HG02763 (cell line): ENCODE measurements around the gene CACNA1D.
"Not testable (repeated sequence)": the region's sequence is repeated elsewhere in the genome, so short reads cannot be mapped to it uniquely, and the experiment has no call there.

Experiments used
- ATAC-seq: cut with Tn5 transposase; IDR thresholded peaks from one replicate; pipeline ENCODE4 v1.9.1; 2021; ENCODE audit warnings: mild to moderate bottlenecking, moderate library complexity; ENCODE audit not compliant: unreplicated experiment

The CACNA1D gene

DNA sequence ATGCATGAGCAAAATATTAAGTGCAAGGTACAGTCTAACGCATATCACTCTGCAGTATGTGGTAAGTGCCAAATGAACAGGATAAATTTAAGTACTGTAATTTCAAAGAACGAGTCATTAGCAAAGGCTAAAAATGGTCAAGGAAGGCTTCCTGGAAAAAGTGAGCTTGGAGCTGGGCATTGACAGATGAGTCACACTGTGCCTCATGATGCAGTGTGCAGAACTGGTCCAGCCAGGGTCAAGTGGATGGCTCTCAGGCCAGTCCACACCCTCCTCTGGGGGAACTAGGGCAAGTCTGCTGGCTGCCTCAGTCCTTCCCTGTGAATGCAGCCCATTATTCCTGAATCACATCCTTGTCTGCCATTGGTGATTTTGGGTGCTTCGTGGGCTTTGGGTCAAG, 76.3 kb downstream of the CACNA1D start:
- ATAC-seq, result no peak

GRCh38 chr3:53571264-53571663, 76.9 kb downstream of the CACNA1D start:
- ATAC-seq, result no peak

DNA sequence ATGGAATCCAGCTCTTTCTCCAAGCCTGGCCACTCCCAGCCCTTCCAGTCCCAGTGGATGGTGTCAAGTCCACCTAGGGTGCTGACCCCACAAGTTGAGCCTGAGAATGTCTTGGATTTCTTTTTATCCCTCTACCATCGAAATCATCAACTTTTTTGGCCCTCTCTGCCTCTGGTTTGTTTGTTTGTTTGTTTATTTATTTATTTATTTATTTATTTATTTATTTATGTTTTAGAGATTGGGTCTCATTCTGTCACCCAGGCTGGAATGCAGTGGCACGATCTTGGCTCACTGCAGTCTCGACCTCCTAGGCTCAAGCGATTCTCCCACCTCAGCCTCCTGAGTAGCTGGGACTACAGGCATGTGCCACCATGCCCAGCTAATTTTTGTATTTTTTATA, 77.8 kb downstream of the CACNA1D start:
- ATAC-seq, result not testable (repeated sequence)

- no peak for ATAC-seq
These were observed 83.1 kb downstream of the CACNA1D start for GRCh38 chr3:53577506-53577905.

DNA sequence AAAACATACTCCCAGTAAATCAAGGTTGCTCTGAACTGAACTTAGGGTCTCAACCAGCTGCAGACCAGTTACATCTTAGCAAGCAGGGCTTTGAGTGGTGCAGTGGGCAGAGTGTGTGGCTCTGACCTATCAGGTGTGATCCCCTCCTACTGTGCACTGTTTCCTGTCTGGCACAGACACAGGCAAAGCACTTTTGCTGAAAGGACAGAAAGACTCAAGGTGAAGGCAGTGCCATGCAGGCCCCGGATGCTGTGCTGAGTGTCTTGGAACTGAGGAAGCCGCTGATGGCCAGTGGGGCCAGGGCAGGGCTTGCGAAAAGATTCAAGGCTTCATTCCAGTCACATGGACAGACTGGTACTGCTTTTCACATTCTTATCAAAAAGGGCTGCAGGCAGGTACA, 85.2 kb downstream of the CACNA1D start:
- ATAC-seq, result no peak

GRCh38 chr3:53581671-53582070, 87.3 kb downstream of the CACNA1D start:
- no peak for ATAC-seq

DNA sequence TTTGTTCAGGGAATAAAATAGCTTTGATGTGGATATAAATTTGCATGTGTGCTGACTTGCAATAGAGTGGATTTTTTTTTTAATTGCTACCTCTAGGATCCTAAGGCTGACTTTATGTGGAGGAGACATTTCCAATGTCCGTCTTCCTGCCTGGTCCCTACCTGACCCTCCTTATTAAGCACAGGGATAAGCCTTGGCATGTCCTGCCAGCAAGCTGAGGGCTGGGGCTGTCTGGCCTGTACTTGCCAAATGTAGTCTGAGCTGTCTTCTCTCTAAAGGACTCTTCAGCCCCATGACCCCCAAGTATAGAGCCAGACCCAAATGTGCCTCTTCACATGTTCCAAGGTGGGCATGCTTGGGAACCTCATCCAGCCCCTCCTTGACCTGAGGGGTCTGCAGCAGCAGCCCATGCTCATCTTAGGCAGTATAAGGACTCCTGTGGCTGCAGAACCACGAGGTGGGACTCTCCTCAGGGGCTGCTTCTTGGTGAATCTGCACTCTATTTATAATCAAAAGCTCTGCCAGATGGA, 88.8 kb downstream of the CACNA1D start:
- ATAC-seq, result no peak

GRCh38 chr3:53585049-53585448, 90.6 kb downstream of the CACNA1D start:
- no peak for ATAC-seq

GRCh38 chr3:53585627-53586026, 91.2 kb downstream of the CACNA1D start:
- no peak for ATAC-seq

GRCh38 chr3:53588122-53588521, 93.7 kb downstream of the CACNA1D start:
- no peak for ATAC-seq

DNA sequence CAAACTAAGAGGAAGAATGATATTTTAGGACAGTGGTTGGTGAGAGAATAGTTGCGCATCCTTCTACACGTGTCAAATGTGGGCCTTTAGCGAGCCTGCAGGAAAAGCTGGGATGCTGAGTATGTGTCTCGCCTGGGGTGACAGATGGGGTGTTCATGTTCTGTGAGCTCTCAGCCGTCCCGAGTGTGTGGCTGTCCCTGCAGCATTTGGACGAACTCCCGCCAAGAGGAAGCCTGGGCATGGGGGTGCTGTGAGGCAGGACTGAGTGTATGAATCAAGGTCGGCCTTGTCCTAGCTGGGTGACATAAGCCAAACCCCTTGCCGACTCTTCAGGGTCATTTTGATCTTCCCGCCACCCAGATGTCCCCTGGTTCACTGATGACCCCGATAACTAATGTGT, 94.8 kb downstream of the CACNA1D start:
- ATAC-seq, result no peak

- ATAC-seq, result no peak
These were observed 95.4 kb downstream of the CACNA1D start for GRCh38 chr3:53589806-53590205.

- ATAC-seq, result no peak
These were observed 96.2 kb downstream of the CACNA1D start for GRCh38 chr3:53590606-53591005.

- no peak for ATAC-seq
These were observed 97.2 kb downstream of the CACNA1D start for GRCh38 chr3:53591646-53592045.

- ATAC-seq, result no peak
These were observed 98.5 kb downstream of the CACNA1D start for GRCh38 chr3:53592862-53593261.

GRCh38 chr3:53593611-53594010, 99.2 kb downstream of the CACNA1D start:
- no peak for ATAC-seq

- ATAC-seq, result no peak
These were observed 99.9 kb downstream of the CACNA1D start for GRCh38 chr3:53594276-53594675.

DNA sequence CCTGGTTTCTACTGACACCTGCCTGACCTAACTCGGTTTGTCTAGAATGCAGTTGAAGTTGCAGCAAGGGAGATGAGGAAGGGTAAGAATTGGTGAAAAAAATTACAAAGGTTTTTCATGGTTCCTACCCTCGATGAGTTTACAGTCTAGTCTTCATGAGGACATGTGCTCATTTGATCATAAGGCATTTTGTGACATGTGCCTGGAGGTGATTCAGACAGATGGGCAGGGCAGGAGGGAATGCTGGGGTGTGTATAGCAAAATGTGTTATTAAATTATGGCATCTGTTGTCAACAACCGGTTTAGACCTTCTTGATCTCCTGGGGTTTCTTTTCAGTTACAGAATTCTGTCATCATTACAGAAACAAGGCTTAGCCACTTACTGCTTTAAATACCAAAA, 101.2 kb downstream of the CACNA1D start:
- ATAC-seq, result no peak

DNA sequence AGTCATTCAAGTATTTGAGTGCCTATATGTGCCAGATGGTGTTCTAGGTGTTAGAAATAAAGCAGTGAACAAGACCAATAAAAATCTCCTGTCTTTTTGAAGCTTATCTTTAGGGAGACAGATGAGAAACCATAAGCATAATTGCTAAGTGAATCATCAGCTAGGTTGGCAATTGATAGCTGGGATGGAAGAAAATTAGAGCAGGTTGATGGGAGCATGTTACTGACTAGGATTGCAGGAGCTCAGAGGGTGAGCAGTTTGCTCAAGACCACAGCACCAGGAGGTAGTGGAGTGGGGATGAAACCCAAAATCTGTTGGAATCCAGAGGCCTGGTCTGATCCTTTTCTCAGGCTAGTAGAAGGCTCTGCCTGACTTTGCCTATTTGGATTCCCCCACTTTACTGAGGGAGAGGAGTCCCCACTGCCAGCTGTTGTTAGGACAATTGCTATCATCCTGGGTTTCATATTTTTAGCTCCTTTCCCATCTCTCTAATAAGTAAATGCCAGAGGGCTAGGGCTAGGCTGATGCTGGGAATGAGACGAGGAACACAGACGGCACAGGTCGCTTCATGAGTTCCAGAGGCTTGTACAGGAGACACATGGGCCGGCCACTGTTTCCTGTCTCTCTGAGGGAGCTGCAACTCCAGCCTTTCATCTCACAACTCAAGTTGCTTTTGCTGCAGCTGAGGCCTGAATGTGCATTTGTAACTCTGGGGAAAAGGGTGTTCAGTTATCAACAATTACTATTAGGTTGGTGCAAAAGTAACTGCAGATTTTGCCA, 102.9 kb downstream of the CACNA1D start:
- no peak for ATAC-seq

GRCh38 chr3:53599771-53600170, 105.4 kb downstream of the CACNA1D start:
- ATAC-seq, result no peak

DNA sequence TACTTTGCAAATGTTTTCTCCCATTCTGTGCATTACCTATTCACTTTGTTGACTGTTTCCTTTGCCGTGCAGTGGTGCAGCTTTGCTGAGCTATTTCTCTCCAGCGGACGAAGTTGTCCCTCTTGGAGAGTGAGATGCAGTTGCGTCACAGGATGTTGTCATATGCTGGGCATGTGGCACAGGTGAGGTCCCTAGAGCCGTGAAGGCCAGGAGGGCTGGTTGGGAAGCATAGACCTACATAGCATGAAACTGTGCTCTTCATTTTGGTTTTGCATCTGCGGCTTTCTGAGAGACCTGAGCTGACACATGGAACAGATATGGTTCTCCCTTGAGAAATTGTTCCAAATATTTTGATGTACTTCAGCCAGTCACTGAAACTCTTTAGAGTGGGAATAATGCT, 108.5 kb downstream of the CACNA1D start:
- no peak for ATAC-seq

DNA sequence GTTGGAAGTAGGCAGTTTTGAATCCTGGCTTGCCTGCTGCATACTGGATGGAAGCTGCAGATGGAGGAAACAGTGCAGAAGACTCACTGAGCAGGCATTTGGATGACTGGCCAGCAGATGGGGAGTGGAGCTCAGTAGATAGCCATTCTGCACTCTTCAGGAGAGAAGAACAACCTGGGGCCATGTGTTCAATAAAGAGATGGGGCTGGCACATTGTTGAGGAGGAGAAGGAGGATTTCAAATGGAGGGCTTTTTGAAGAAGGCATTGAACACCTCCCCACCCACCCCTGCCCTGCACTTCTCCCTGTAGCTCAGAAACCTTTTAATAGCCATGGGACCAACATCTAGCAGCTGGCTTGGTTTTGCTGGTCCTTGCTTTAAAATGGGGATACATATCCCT, 109.8 kb downstream of the CACNA1D start:
- ATAC-seq, result no peak

- no peak for ATAC-seq
These were observed 112.4 kb downstream of the CACNA1D start for GRCh38 chr3:53606793-53607192.
